B cell (primary cell): ENCODE data around the gene ZC3H7B. TPM values are rescaled to one million over a fixed set of nuclear protein-coding genes. Genes with fewer than 3 reads are reported as not detected.
"Not testable (repeated sequence)": the region's sequence is repeated elsewhere in the genome, so short reads cannot be mapped to it uniquely, and the experiment has no call there.

Experiments
- ATAC-seq: fragments of 200-7000 bp; cut with Tn5 transposase; one replicate; pipeline ENCODE4 v1.10.0; 2021; ENCODE audit warnings: low read depth, mild to moderate bottlenecking, moderate number of reproducible peaks, moderate library complexity
- CTCF ChIA-PET: fragments of 350-600 bp; sonication (Branson Sonifier 250); formaldehyde crosslinking; loops from one replicate; lab custom pipeline; 2021; ENCODE audit warnings: antibody characterized with exemption, inconsistent platforms; lab: Charles Lee
- POLR2A ChIA-PET: fragments of 350-600 bp; sonication (Branson Sonifier 250); formaldehyde crosslinking; loops from one replicate; lab custom pipeline; 2021; ENCODE audit warnings: antibody characterized with exemption; lab: Charles Lee
- DNase-seq: peaks from one replicate; pipeline ENCODE4 v3.0.0; 2013
- H2AFZ ChIP-seq: 2 replicates; pipeline ENCODE4 v1.6.1; 2012; ENCODE audit warnings: mild to moderate bottlenecking, low read depth, low read length; ENCODE audit not compliant: insufficient read depth, poor library complexity, severe bottlenecking
- H3K27ac ChIP-seq, 2 donors: 1 replicate in 1 of 2; 2 replicates in 1 of 2; pipeline ENCODE4 v1.5.1; 2012 to 2013; ENCODE audit warnings: low read length in 2 of 2, mild to moderate bottlenecking in 2 of 2, moderate library complexity in 1 of 2
- H3K27me3 ChIP-seq, 4 experiments: fragments of 200-600 bp in 1 of 4; sonication (generic) in 1 of 4; replicated peaks in 1 of 4; 1 replicate in 2 of 4; 2 replicates in 2 of 4; pipeline versions ENCODE4 v1.6.1 to v1.7.0; 2013 to 2016; ENCODE audit warnings: low read length in 3 of 4, mild to moderate bottlenecking in 2 of 4, mixed read lengths in 1 of 4, moderate library complexity in 1 of 4; ENCODE audit not compliant: insufficient read depth in 4 of 4, control insufficient read depth in 3 of 4; ENCODE audit errors: control extremely low read depth in 1 of 4
- H3K36me3 ChIP-seq, 2 experiments: replicated peaks in 1 of 2; 1 replicate in 1 of 2; 2 replicates in 1 of 2; pipeline versions ENCODE4 v1.6.1 to v1.7.1; 2013; ENCODE audit warnings: low read length in 1 of 2; ENCODE audit not compliant: insufficient read depth in 2 of 2, control insufficient read depth in 1 of 2; ENCODE audit errors: control extremely low read depth in 1 of 2, extremely low read depth in 1 of 2
- H3K4me1 ChIP-seq, 2 donors: fragments of 200-600 bp in 1 of 2; sonication (generic) in 1 of 2; 1 replicate in 1 of 2; 2 replicates in 1 of 2; pipeline versions ENCODE4 v1.5.1 to v1.6.1; 2013 to 2017; ENCODE audit warnings: low read length in 2 of 2; ENCODE audit not compliant: control insufficient read depth in 2 of 2, insufficient read depth in 2 of 2
- H3K4me2 ChIP-seq: replicated peaks from 2 replicates; pipeline ENCODE3; 2012; ENCODE audit warnings: mild to moderate bottlenecking, low read depth, low read length; ENCODE audit not compliant: poor library complexity, severe bottlenecking
- H3K4me3 ChIP-seq, 5 experiments: fragments of 200-600 bp in 1 of 5; sonication (generic) in 1 of 5; 1 replicate in 3 of 5; 2 replicates in 2 of 5; pipeline versions ENCODE4 v1.5.1 to v1.7.0; 2011 to 2016; ENCODE audit warnings: low read length in 4 of 5, mild to moderate bottlenecking in 4 of 5, low read depth in 2 of 5, control low read depth in 1 of 5, moderate library complexity in 1 of 5; ENCODE audit not compliant: insufficient read depth in 1 of 5; ENCODE audit errors: control extremely low read depth in 1 of 5, extremely low read depth in 1 of 5
- H3K79me2 ChIP-seq: fragments of 200-600 bp; sonication (generic); one replicate; pipeline ENCODE4 v1.6.0; 2016; ENCODE audit warnings: low read length; ENCODE audit not compliant: control insufficient read depth, insufficient read depth
- H3K9ac ChIP-seq: fragments of 200-600 bp; sonication (generic); 2 replicates; pipeline ENCODE4 v1.6.1; 2017; ENCODE audit warnings: mild to moderate bottlenecking, low read length, moderate library complexity
- H3K9me3 ChIP-seq, 3 donors: one replicate each; pipeline versions ENCODE4 v1.6.1 to v1.7.1; 2013; ENCODE audit warnings: low read length in 2 of 3; ENCODE audit not compliant: control insufficient read depth in 2 of 3, insufficient read depth in 1 of 3; ENCODE audit errors: control extremely low read depth in 1 of 3
- H4K20me1 ChIP-seq: 2 replicates; pipeline ENCODE4 v1.6.0; 2012; ENCODE audit warnings: mild to moderate bottlenecking, low read length; ENCODE audit not compliant: insufficient read depth, control insufficient read depth, poor library complexity, severe bottlenecking
- H3K27ac Mint-ChIP-seq: one replicate; pipeline ENCODE4 v1.8.0; 2021; ENCODE audit warnings: mixed read lengths
- H3K27me3 Mint-ChIP-seq: one replicate; pipeline ENCODE4 v1.8.0; 2021; ENCODE audit warnings: mixed read lengths
- H3K4me1 Mint-ChIP-seq: one replicate; pipeline ENCODE4 v1.8.0; 2021; ENCODE audit warnings: mixed read lengths
- H3K4me3 Mint-ChIP-seq: one replicate; pipeline ENCODE4 v1.8.0; 2021; ENCODE audit warnings: mixed read lengths
- H3K9me3 Mint-ChIP-seq: one replicate; pipeline ENCODE4 v1.8.0; 2022; ENCODE audit warnings: mixed read lengths; ENCODE audit not compliant: insufficient read depth
- CTCF ChIP-seq: fragments of 200-600 bp; IDR thresholded peaks from one replicate; pipeline ENCODE4 v1.8.0; 2022; ENCODE audit warnings: antibody characterized with exemption, mild to moderate bottlenecking
- EZH2 ChIP-seq: IDR thresholded peaks from 2 replicates; pipeline ENCODE4 v1.6.1; 2012; ENCODE audit warnings: borderline replicate concordance, low read depth, mild to moderate bottlenecking, moderate library complexity, low read length; ENCODE audit not compliant: insufficient read depth, poor library complexity, severe bottlenecking
- WGBS: methylation state at CpG from one replicate; pipeline ENCODE4 v1.1.5; 2013; ENCODE audit warnings: missing lambda C conversion rate; ENCODE audit not compliant: insufficient coverage; 5-methylcytosine and 5-hydroxymethylcytosine counted together
- intact Hi-C: fragments of 100-400 bp; cut with micrococcal nuclease; formaldehyde crosslinking; loops from one replicate; pipeline ENCODE4 v1.10.0; 2022
- polyA plus RNA-seq: library from polyadenylated mRNA; depleted of rRNA; stranded (reverse); fragments of >200 nt; gene quantifications from 2 replicates; pipeline ENCODE4 v1.2.3, GENCODE V29; 2012
- total RNA-seq, 2 donors: library from RNA; stranded (reverse); fragments of 120-200 nt in 1 of 2; gene quantifications; 1 replicate in 1 of 2; 2 replicates in 1 of 2; pipeline versions ENCODE4 v1.2.3 to v1.2.4, GENCODE V29; 2013 to 2022

The ZC3H7B gene
- total and polyA plus RNA-seq, 2 donors (not counting 1 experiment from before 2014, with no cell fraction given): 29.8 to 41.9 TPM

- no peaks in the 10 kb centered on the region for H3K9me3 ChIP-seq
- no peaks in the 10 kb centered on the region for H4K20me1 ChIP-seq
- peaks cover 0 to 76% of the 10 kb centered on the region in 2 experiments for H3K36me3 ChIP-seq
- no peaks in the 10 kb centered on the region for H3K4me1 Mint-ChIP-seq
- TF ChIP-seq EZH2 (no peak), CTCF (no peak)
- POLR2A ChIA-PET: no interaction called here
- ATAC-seq (no peak), DNase-seq (no peak)
- H3K9ac ChIP-seq: no peak overlapping the region
- intact Hi-C loops: no loop called here
- WGBS: 97% methylated on average over 8 of the region's 20 CpGs
- H3K27ac ChIP-seq: no peak overlapping the region
- H3K27ac Mint-ChIP-seq: no peak overlapping the region
- H3K4me3 ChIP-seq: no peak overlapping the region
- no peaks in the 10 kb centered on the region for H3K9me3 Mint-ChIP-seq
- no peak overlapping the region for H2AFZ ChIP-seq
- H3K4me1 ChIP-seq: no peaks in the 10 kb centered on the region
- H3K27me3 ChIP-seq: no peaks in the 10 kb centered on the region
- CTCF ChIA-PET: no interaction called here
- no peak overlapping the region for H3K4me3 Mint-ChIP-seq
- H3K4me2 ChIP-seq: no peak overlapping the region
- H3K79me2 ChIP-seq: no peaks in the 10 kb centered on the region
- no peaks in the 10 kb centered on the region for H3K27me3 Mint-ChIP-seq
These were observed 44.8 kb upstream of the ZC3H7B start for GRCh38 chr22:41256254-41257253.

- CTCF ChIA-PET: no interaction called here
- Histone ChIP-seq H3K4me3 (no peak overlapping the region), H3K36me3 (peaks cover 0 to 79% of the 10 kb centered on the region in 2 experiments), H3K27me3 (no peaks in the 10 kb centered on the region), H2AFZ (no peak overlapping the region), H4K20me1 (no peaks in the 10 kb centered on the region), H3K4me2 (no peak overlapping the region), H3K27ac (no peak overlapping the region), H3K9ac (no peak overlapping the region), H3K9me3 (no peaks in the 10 kb centered on the region), H3K4me1 (no peaks in the 10 kb centered on the region), H3K79me2 (no peaks in the 10 kb centered on the region)
- no peaks in the 10 kb centered on the region for H3K4me1 Mint-ChIP-seq
- H3K9me3 Mint-ChIP-seq: no peaks in the 10 kb centered on the region
- POLR2A ChIA-PET: interaction anchor here (0.8 kb wide), 1 partner anchor 107 kb away, joined by 3 read pairs; no protein-coding TSS in a partner anchor
- TF ChIP-seq CTCF (no peak), EZH2 (no peak)
- H3K27me3 Mint-ChIP-seq: no peaks in the 10 kb centered on the region
- H3K4me3 Mint-ChIP-seq: no peak overlapping the region
- ATAC-seq (no peak), DNase-seq (no peak)
- intact Hi-C loops: no loop called here
- H3K27ac Mint-ChIP-seq: no peak overlapping the region
- 95% methylated on average over 11 of the region's 11 CpGs for WGBS
These were observed 43.6 kb upstream of the ZC3H7B start for GRCh38 chr22:41257696-41258095.

- ATAC-seq, CTCF ChIA-PET, H3K27me3 ChIP-seq, H3K4me3 Mint-ChIP-seq, DNase-seq, H3K9ac ChIP-seq, POLR2A ChIA-PET, H3K79me2 ChIP-seq, H3K27me3 Mint-ChIP-seq, H4K20me1 ChIP-seq, H3K9me3 ChIP-seq, intact Hi-C loops, H3K9me3 Mint-ChIP-seq, H3K27ac Mint-ChIP-seq, H2AFZ ChIP-seq, H3K4me2 ChIP-seq, H3K4me1 Mint-ChIP-seq, H3K27ac ChIP-seq, H3K4me3 ChIP-seq, H3K4me1 ChIP-seq: not testable (repeated sequence)
- 100% methylated on average over 2 of the region's 4 CpGs for WGBS
- H3K36me3 ChIP-seq: peaks cover 2 to 81% of the 10 kb centered on the region in 2 experiments
These were observed 41.6 kb upstream of the ZC3H7B start for GRCh38 chr22:41259756-41260155.
